Neural progenitor cell (in vitro differentiated cells): Measurements from ENCODE around the gene MBIP.

ENCODE experiments used
- CTCF ChIP-seq: fragments of 200-600 bp; sonication (generic); IDR thresholded peaks from 2 replicates; pipeline ENCODE4 v1.5.1; 2017; ENCODE audit warnings: antibody characterized with exemption, mild to moderate bottlenecking
- EZH2 ChIP-seq: fragments of 200-600 bp; sonication (generic); IDR thresholded peaks from 2 replicates; pipeline ENCODE4 v1.6.1; 2017; ENCODE audit warnings: antibody characterized with exemption, mild to moderate bottlenecking, moderate library complexity

GRCh38 chr14:36306836-36307235, 13.6 kb downstream of the MBIP start:
- TF ChIP-seq CTCF (no peak), EZH2 (no peak)
